IMR-90 (cell line): ENCODE data around the gene DNAH5. TPM values are rescaled to one million over a fixed set of nuclear protein-coding genes. Genes with fewer than 3 reads are reported as not detected.

Source experiments
- ATAC-seq: fragments of 200-7000 bp; cut with Tn5 transposase; 2 replicates; pipeline ENCODE4 v1.9.1; 2020; ENCODE audit warnings: low read depth, mild to moderate bottlenecking, moderate library complexity
- BruUV-seq: library from RNA; stranded (reverse); fragments of 400-500 nt; replicated peaks from 2 replicates; lab custom pipeline; 2021; lab: Mats Ljungman, UMichigan
- CTCF ChIA-PET: fragments of 300-600 bp; formaldehyde crosslinking; extraction: SDS; loops from one replicate; lab custom pipeline; 2021; ENCODE audit warnings: antibody characterized with exemption; lab: Yijun Ruan, JAX
- POLR2A ChIA-PET: fragments of 300-600 bp; sonication (Branson Sonifier 250); formaldehyde crosslinking; loops from one replicate; lab custom pipeline; 2022; ENCODE audit warnings: antibody characterized with exemption; ENCODE audit not compliant: unreplicated experiment; lab: Charles Lee
- DNase-seq: peaks from one replicate; pipeline ENCODE4 v3.0.0; 2013
- H2AFZ ChIP-seq: replicated peaks from 2 replicates; pipeline ENCODE3; 2013; ENCODE audit warnings: low read length, mild to moderate bottlenecking; ENCODE audit not compliant: poor library complexity
- H2AK5ac ChIP-seq: 2 replicates; pipeline ENCODE4 v1.6.1; 2013; ENCODE audit warnings: low read depth, low read length, inconsistent platforms
- H2AK9ac ChIP-seq: replicated peaks from 2 replicates; pipeline ENCODE3; 2013; ENCODE audit warnings: mild to moderate bottlenecking, low read depth, low read length, moderate library complexity; ENCODE audit not compliant: poor library complexity
- H2BK120ac ChIP-seq: 2 replicates; pipeline ENCODE4 v1.6.1; 2013; ENCODE audit warnings: low read depth, low read length, inconsistent platforms
- H2BK15ac ChIP-seq: 3 replicates; pipeline ENCODE4 v1.6.1; 2013; ENCODE audit warnings: low read depth, low read length, inconsistent platforms
- H2BK20ac ChIP-seq: 2 replicates; pipeline ENCODE4 v1.6.1; 2013; ENCODE audit warnings: low read depth, mild to moderate bottlenecking, inconsistent platforms, low read length, moderate library complexity
- H2BK5ac ChIP-seq: 2 replicates; pipeline ENCODE4 v1.6.1; 2013; ENCODE audit warnings: mild to moderate bottlenecking, low read depth, low read length, inconsistent platforms; ENCODE audit not compliant: poor library complexity, severe bottlenecking
- H3K14ac ChIP-seq: replicated peaks from 2 replicates; pipeline ENCODE4 v1.6.1; 2013; ENCODE audit warnings: low read depth, low read length, inconsistent platforms
- H3K18ac ChIP-seq: 2 replicates; pipeline ENCODE4 v1.6.1; 2013; ENCODE audit warnings: low read depth, low read length, control low read depth
- H3K23ac ChIP-seq: 2 replicates; pipeline ENCODE4 v1.6.1; 2013; ENCODE audit warnings: low read depth, low read length, inconsistent platforms
- H3K27ac ChIP-seq: 2 replicates; pipeline ENCODE4 v1.5.1; 2013; ENCODE audit warnings: mild to moderate bottlenecking, control low read depth, low read length; ENCODE audit not compliant: insufficient read depth
- H3K27me3 ChIP-seq: 2 replicates; pipeline ENCODE4 v1.6.1; 2013; ENCODE audit warnings: low read length; ENCODE audit not compliant: control insufficient read depth, insufficient read depth
- H3K36me3 ChIP-seq: 2 replicates; pipeline ENCODE4 v1.6.1; 2013; ENCODE audit warnings: low read length, mixed read lengths; ENCODE audit not compliant: control insufficient read depth, insufficient read depth
- H3K4ac ChIP-seq: 2 replicates; pipeline ENCODE4 v1.6.1; 2013; ENCODE audit warnings: low read depth, low read length, inconsistent platforms
- H3K4me1 ChIP-seq: 2 replicates; pipeline ENCODE4 v1.6.1; 2013; ENCODE audit warnings: low read length, mixed read lengths; ENCODE audit not compliant: control insufficient read depth, insufficient read depth
- H3K4me2 ChIP-seq: 2 replicates; pipeline ENCODE4 v1.6.1; 2013; ENCODE audit warnings: low read depth, mild to moderate bottlenecking, control low read depth, low read length, moderate library complexity
- H3K4me3 ChIP-seq: 2 replicates; pipeline ENCODE4 v1.5.1; 2013; ENCODE audit warnings: low read depth, mild to moderate bottlenecking, control low read depth, low read length, moderate library complexity; ENCODE audit not compliant: insufficient read depth
- H3K56ac ChIP-seq: 2 replicates; pipeline ENCODE4 v1.6.1; 2013; ENCODE audit warnings: low read length, inconsistent platforms; ENCODE audit not compliant: insufficient read depth; ENCODE audit errors: extremely low read depth
- H3K79me1 ChIP-seq, 2 experiments: 2 replicates each; pipeline ENCODE4 v1.6.1; 2013; ENCODE audit warnings: low read length in 2 of 2, inconsistent platforms in 1 of 2, low read depth in 1 of 2
- H3K9ac ChIP-seq: 2 replicates; pipeline ENCODE4 v1.6.1; 2013; ENCODE audit warnings: low read depth, low read length, control low read depth
- H3K9me1 ChIP-seq: 2 replicates; pipeline ENCODE4 v1.6.1; 2013; ENCODE audit warnings: low read length, inconsistent platforms; ENCODE audit not compliant: insufficient read depth
- H3K9me3 ChIP-seq: 2 replicates; pipeline ENCODE4 v1.6.1; 2013; ENCODE audit warnings: low read length; ENCODE audit not compliant: control insufficient read depth, insufficient read depth
- H4K20me1 ChIP-seq: 2 replicates; pipeline ENCODE4 v1.6.1; 2013; ENCODE audit warnings: low read length, inconsistent platforms; ENCODE audit not compliant: insufficient read depth
- H4K5ac ChIP-seq: 2 replicates; pipeline ENCODE4 v1.6.1; 2013; ENCODE audit warnings: mild to moderate bottlenecking, low read depth, low read length, control low read depth
- H4K8ac ChIP-seq, 2 experiments: 2 replicates each; pipeline ENCODE4 v1.6.1; 2013; ENCODE audit warnings: low read depth in 2 of 2, low read length in 2 of 2, control low read depth in 1 of 2, inconsistent platforms in 1 of 2
- H4K91ac ChIP-seq: 2 replicates; pipeline ENCODE4 v1.6.1; 2013; ENCODE audit warnings: low read depth, low read length, inconsistent platforms; ENCODE audit not compliant: insufficient read depth
- BHLHE40 ChIP-seq: fragments of 150-350 bp; IDR thresholded peaks from 2 replicates; pipeline ENCODE4 v1.6.1; 2016; ENCODE audit warnings: mild to moderate bottlenecking, low read depth, low read length
- CEBPB ChIP-seq: IDR thresholded peaks from 2 replicates; pipeline ENCODE4 v1.6.1; 2012; ENCODE audit warnings: low read depth, low read length, improper control_type of control experiment
- CHD1 ChIP-seq: IDR thresholded peaks from 2 replicates; pipeline ENCODE4 v1.6.1; 2012; ENCODE audit warnings: low read depth, low read length, improper control_type of control experiment
- FOS ChIP-seq: fragments of 150-350 bp; IDR thresholded peaks from 2 replicates; pipeline ENCODE4 v1.6.1; 2016; ENCODE audit warnings: low read depth, low read length
- MAFK ChIP-seq: IDR thresholded peaks from 2 replicates; pipeline ENCODE4 v1.6.1; 2012; ENCODE audit warnings: low read depth, low read length, improper control_type of control experiment
- MAZ ChIP-seq: IDR thresholded peaks from 2 replicates; pipeline ENCODE4 v1.6.1; 2012; ENCODE audit warnings: low read depth, mild to moderate bottlenecking, low read length, improper control_type of control experiment, moderate library complexity, borderline replicate concordance
- MXI1 ChIP-seq: IDR thresholded peaks from 2 replicates; pipeline ENCODE4 v1.6.1; 2012; ENCODE audit warnings: low read depth, mild to moderate bottlenecking, low read length, moderate library complexity, borderline replicate concordance
- NFE2L2 ChIP-seq: fragments of 150-350 bp; IDR thresholded peaks from 2 replicates; pipeline ENCODE4 v1.6.1; 2016; ENCODE audit warnings: low read depth, mild to moderate bottlenecking, low read length
- POLR2A ChIP-seq: IDR thresholded peaks from 2 replicates; pipeline ENCODE4 v1.6.1; 2012; ENCODE audit warnings: mild to moderate bottlenecking, low read depth, low read length
- RAD21 ChIP-seq: IDR thresholded peaks from 2 replicates; pipeline ENCODE4 v1.6.1; 2012; ENCODE audit warnings: low read length, improper control_type of control experiment
- RCOR1 ChIP-seq: IDR thresholded peaks from 2 replicates; pipeline ENCODE4 v1.6.1; 2012; ENCODE audit warnings: mild to moderate bottlenecking, low read length, improper control_type of control experiment; ENCODE audit not compliant: insufficient replicate concordance
- RFX5 ChIP-seq: IDR thresholded peaks from 2 replicates; pipeline ENCODE4 v1.8.0; 2012; ENCODE audit warnings: low read depth, mild to moderate bottlenecking, low read length, moderate library complexity
- SMC3 ChIP-seq: fragments of 150-350 bp; IDR thresholded peaks from 2 replicates; pipeline ENCODE4 v1.6.1; 2016; ENCODE audit warnings: low read depth, mild to moderate bottlenecking, antibody characterized with exemption, low read length, moderate library complexity
- WGBS, 2 experiments: methylation state at CpG; one replicate each; pipeline versions ENCODE4 v1.1.5 to v1.1.7; 2013; ENCODE audit warnings: missing lambda C conversion rate in 2 of 2; ENCODE audit not compliant: insufficient read length in 1 of 2; ENCODE audit errors: extremely low coverage in 2 of 2; 5-methylcytosine and 5-hydroxymethylcytosine counted together
- dilution Hi-C: fragments of 300-500 bp; cut with HindIII; formaldehyde crosslinking; loops from one replicate; pipeline ENCODE4 v1.14.3; 2018; ENCODE audit warnings: low sequenced_read_pairs; ENCODE audit not compliant: unreplicated experiment
- in situ Hi-C: fragments of 300-500 bp; cut with MboI; formaldehyde crosslinking; loops from 3 replicates; pipeline ENCODE4 v1.14.3; 2019; ENCODE audit warnings: low sequenced_read_pairs, inconsistent platforms, mixed read lengths
- intact Hi-C: fragments of 100-400 bp; cut with micrococcal nuclease; formaldehyde crosslinking; loops from 2 replicates; pipeline ENCODE4 v1.10.0; 2022
- polyA plus RNA-seq, 3 experiments: library from polyadenylated mRNA; depleted of rRNA; stranded (reverse); fragments of >200 nt; gene quantifications; 2 replicates each; pipeline ENCODE4 v1.2.3, GENCODE V29; 2012; ENCODE audit warnings: low replicate concordance in 1 of 3
- total RNA-seq: library from RNA; depleted of rRNA; stranded (reverse); fragments of >200 nt; gene quantifications from 2 replicates; pipeline ENCODE4 v1.2.3, GENCODE V29; 2012
- TF ChIP-seq, protein P1 (sequence below): fragments of 150-350 bp; IDR thresholded peaks from 2 replicates; pipeline ENCODE4 v1.6.1; 2017; ENCODE audit warnings: mild to moderate bottlenecking, antibody characterized with exemption, low read length, low read depth
- TF ChIP-seq, protein P2 (sequence below): fragments of 150-350 bp; IDR thresholded peaks from 2 replicates; pipeline ENCODE4 v1.6.1; 2016; ENCODE audit warnings: low read depth, mild to moderate bottlenecking, low read length, moderate library complexity, borderline replicate concordance

DNAH5 gene
- total and polyA plus RNA-seq, 2 of the 4 experiments (the other 2 are of a cell fraction) = 1.9 to 4.3 TPM

DNA sequence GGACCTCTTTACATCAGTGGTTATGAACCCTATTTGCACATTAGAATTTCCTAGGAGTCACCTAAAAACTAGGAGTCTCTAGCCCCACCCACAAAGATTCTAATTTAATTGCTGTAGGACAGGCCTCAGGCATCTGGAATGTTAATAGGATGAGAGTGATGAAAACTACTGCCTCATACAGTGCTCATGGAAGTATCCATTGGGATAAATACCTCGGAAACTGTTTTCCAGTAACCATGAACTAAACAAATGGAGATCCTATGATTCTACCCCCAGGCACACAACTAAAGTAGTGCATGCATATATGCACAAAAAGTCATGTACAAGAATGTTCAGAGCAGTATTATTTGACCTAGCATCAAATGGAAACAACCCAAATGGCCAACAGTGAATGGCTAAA is 286.3 kb downstream of the DNAH5 start:
- intact Hi-C loops (no loop called here), in situ Hi-C loops (no loop called here), dilution Hi-C loops (no loop called here)
- no CpG with 5 or more reads among the region's 1 CpG for WGBS, 2 experiments
- no peak overlapping the region for H2BK15ac ChIP-seq
- H3K79me1 ChIP-seq = no peaks in the 10 kb centered on the region
- H2AK9ac ChIP-seq = no peak overlapping the region
- BruUV-seq = no TSS peak
- ChIA-PET CTCF (no interaction called here), POLR2A (no interaction called here)
- H2BK120ac ChIP-seq = no peak overlapping the region
- H4K5ac ChIP-seq = no peak overlapping the region
- no peaks in the 10 kb centered on the region for H3K27me3 ChIP-seq
- H3K4ac ChIP-seq = no peak overlapping the region
- no peak overlapping the region for H3K4me2 ChIP-seq
- no peak overlapping the region for H2BK5ac ChIP-seq
- DNase-seq (no peak), ATAC-seq (no peak)
- H2AFZ ChIP-seq = no peak overlapping the region
- no peak overlapping the region for H3K23ac ChIP-seq
- no peaks in the 10 kb centered on the region for H4K20me1 ChIP-seq
- no peak overlapping the region for H3K18ac ChIP-seq
- H4K91ac ChIP-seq = no peak overlapping the region
- H3K36me3 ChIP-seq = no peaks in the 10 kb centered on the region
- H3K27ac ChIP-seq = no peak overlapping the region
- peaks cover 10% of the 10 kb centered on the region for H3K9me1 ChIP-seq
- no peaks in the 10 kb centered on the region for H3K9me3 ChIP-seq
- H3K4me1 ChIP-seq = peaks cover 4% of the 10 kb centered on the region; the same call in 1 of the 2 replicates
- H3K4me3 ChIP-seq = no peak overlapping the region
- H3K9ac ChIP-seq = no peak overlapping the region
- no peak overlapping the region for H3K14ac ChIP-seq
- no peak overlapping the region for H2BK20ac ChIP-seq
- no peak overlapping the region for H3K56ac ChIP-seq
- H2AK5ac ChIP-seq = no peak overlapping the region
- no peak overlapping the region for H4K8ac ChIP-seq
- TF ChIP-seq NFE2L2 (no peak), RCOR1 (no peak), CHD1 (no peak), POLR2A (no peak), RAD21 (no peak), RFX5 (no peak), FOS (no peak), SMC3 (no peak), MAFK (no peak), CEBPB (no peak), BHLHE40 (no peak), MAZ (no peak), MXI1 (no peak)
- TF ChIP-seq, protein P1, sequence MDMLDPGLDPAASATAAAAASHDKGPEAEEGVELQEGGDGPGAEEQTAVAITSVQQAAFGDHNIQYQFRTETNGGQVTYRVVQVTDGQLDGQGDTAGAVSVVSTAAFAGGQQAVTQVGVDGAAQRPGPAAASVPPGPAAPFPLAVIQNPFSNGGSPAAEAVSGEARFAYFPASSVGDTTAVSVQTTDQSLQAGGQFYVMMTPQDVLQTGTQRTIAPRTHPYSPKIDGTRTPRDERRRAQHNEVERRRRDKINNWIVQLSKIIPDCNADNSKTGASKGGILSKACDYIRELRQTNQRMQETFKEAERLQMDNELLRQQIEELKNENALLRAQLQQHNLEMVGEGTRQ = no peak
- TF ChIP-seq, protein P2, sequence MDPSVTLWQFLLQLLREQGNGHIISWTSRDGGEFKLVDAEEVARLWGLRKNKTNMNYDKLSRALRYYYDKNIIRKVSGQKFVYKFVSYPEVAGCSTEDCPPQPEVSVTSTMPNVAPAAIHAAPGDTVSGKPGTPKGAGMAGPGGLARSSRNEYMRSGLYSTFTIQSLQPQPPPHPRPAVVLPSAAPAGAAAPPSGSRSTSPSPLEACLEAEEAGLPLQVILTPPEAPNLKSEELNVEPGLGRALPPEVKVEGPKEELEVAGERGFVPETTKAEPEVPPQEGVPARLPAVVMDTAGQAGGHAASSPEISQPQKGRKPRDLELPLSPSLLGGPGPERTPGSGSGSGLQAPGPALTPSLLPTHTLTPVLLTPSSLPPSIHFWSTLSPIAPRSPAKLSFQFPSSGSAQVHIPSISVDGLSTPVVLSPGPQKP = no peak
